HepG2 (cell line): Measurements from ENCODE around the gene AGK. TPM values are rescaled to one million over a fixed set of nuclear protein-coding genes. Genes with fewer than 3 reads are reported as not detected.

Experiments used
- CBFB ChIP-seq: sonication (generic); formaldehyde crosslinking; IDR thresholded peaks from 2 replicates; pipeline ENCODE4 v1.4.0; 2020; ENCODE audit warnings: missing genetic modification reagents
- CBX5 ChIP-seq: sonication (generic); formaldehyde crosslinking; IDR thresholded peaks from 2 replicates; pipeline ENCODE4 v1.4.0; 2020; ENCODE audit warnings: missing genetic modification reagents, borderline replicate concordance
- FOXM1 ChIP-seq: sonication (generic); formaldehyde crosslinking; IDR thresholded peaks from 2 replicates; pipeline ENCODE4 v1.5.0; 2020; ENCODE audit warnings: missing genetic modification reagents
- FOXO1 ChIP-seq: sonication (generic); formaldehyde crosslinking; IDR thresholded peaks from 2 replicates; pipeline ENCODE4 v1.4.0; 2020; ENCODE audit warnings: missing genetic modification reagents
- GFI1 ChIP-seq: sonication (generic); formaldehyde crosslinking; IDR thresholded peaks from 2 replicates; pipeline ENCODE4 v1.5.0; 2020; ENCODE audit warnings: missing genetic modification reagents, mild to moderate bottlenecking, borderline replicate concordance
- JUN ChIP-seq: sonication (generic); formaldehyde crosslinking; IDR thresholded peaks from 2 replicates; pipeline ENCODE4 v1.4.0; 2020; ENCODE audit warnings: mild to moderate bottlenecking, missing genetic modification reagents
- NFYC ChIP-seq: IDR thresholded peaks from 2 replicates; pipeline ENCODE4 v1.6.1; 2016; ENCODE audit warnings: missing genetic modification reagents, missing compliant biosample characterization
- POGZ ChIP-seq: sonication (generic); formaldehyde crosslinking; IDR thresholded peaks from 2 replicates; pipeline ENCODE4 v1.4.0; 2020; ENCODE audit warnings: mild to moderate bottlenecking, missing genetic modification reagents
- POLR2AphosphoS2 ChIP-seq: IDR thresholded peaks from 2 replicates; pipeline ENCODE4 v1.6.1; 2011; ENCODE audit warnings: low read depth, low read length, improper control_type of control experiment
- SRY ChIP-seq: sonication (generic); formaldehyde crosslinking; IDR thresholded peaks from 2 replicates; pipeline ENCODE4 v1.8.0; 2022; ENCODE audit warnings: mild to moderate bottlenecking, missing genetic modification reagents
- TCF7L2 ChIP-seq: IDR thresholded peaks from 2 replicates; pipeline ENCODE4 v1.6.1; 2011; ENCODE audit warnings: mild to moderate bottlenecking, low read depth, low read length, moderate library complexity
- ZFY ChIP-seq: sonication (generic); formaldehyde crosslinking; IDR thresholded peaks from 2 replicates; pipeline ENCODE4 v1.4.0; 2020; ENCODE audit warnings: missing genetic modification reagents
- ZNF354B ChIP-seq: sonication (generic); formaldehyde crosslinking; IDR thresholded peaks from 2 replicates; pipeline ENCODE4 v1.8.0; 2022; ENCODE audit warnings: mild to moderate bottlenecking, missing genetic modification reagents
- ZNF678 ChIP-seq: sonication (generic); formaldehyde crosslinking; IDR thresholded peaks from 2 replicates; pipeline ENCODE4 v1.4.0; 2020; ENCODE audit warnings: mild to moderate bottlenecking, missing genetic modification reagents
- ZNF891 ChIP-seq: sonication (generic); formaldehyde crosslinking; IDR thresholded peaks from 2 replicates; pipeline ENCODE4 v1.5.0; 2020; ENCODE audit warnings: mild to moderate bottlenecking, missing genetic modification reagents
- polyA plus RNA-seq, 8 experiments: library from polyadenylated mRNA; depleted of rRNA in 3 of 8; stranded (reverse) in 7 of 8; unstranded in 1 of 8; fragments of >200 nt; fragmentation: Illumina TruSeq in 4 of 8; extraction: Trizol in 4 of 8; gene quantifications; 2 replicates each; pipeline versions ENCODE4 v1.2.1 to v1.2.3, GENCODE V29; 2011 to 2016; ENCODE audit warnings: low read depth in 4 of 8, missing spikeins in 1 of 8, mixed read lengths in 1 of 8; ENCODE audit not compliant: insufficient read depth in 1 of 8
- total RNA-seq, 5 experiments: library from RNA; depleted of rRNA; stranded (reverse); fragments of >200 nt; fragmentation: Illumina TruSeq; extraction: Trizol; gene quantifications; 2 replicates each; pipeline ENCODE4 v1.2.3, GENCODE V29; 2016; ENCODE audit warnings: low read depth in 1 of 5
- TF ChIP-seq, protein P1 (sequence below): sonication (generic); formaldehyde crosslinking; IDR thresholded peaks from 2 replicates; pipeline ENCODE4 v1.4.0; 2020; ENCODE audit warnings: missing genetic modification reagents, borderline replicate concordance
- TF ChIP-seq, protein P2 (sequence below): sonication (generic); formaldehyde crosslinking; IDR thresholded peaks from 2 replicates; pipeline ENCODE4 v1.4.0; 2020; ENCODE audit warnings: missing genetic modification reagents, mild to moderate bottlenecking, borderline replicate concordance
- TF ChIP-seq, protein P3 (sequence below): sonication (generic); formaldehyde crosslinking; IDR thresholded peaks from 2 replicates; pipeline ENCODE4 v1.8.0; 2022; ENCODE audit warnings: missing genetic modification reagents, mild to moderate bottlenecking, inconsistent platforms, borderline replicate concordance
- TF ChIP-seq, protein P4 (sequence below): IDR thresholded peaks from 2 replicates; pipeline ENCODE4 v1.6.1; 2016; ENCODE audit warnings: low read depth
- TF ChIP-seq, protein P5 (sequence below): sonication (generic); formaldehyde crosslinking; IDR thresholded peaks from 2 replicates; pipeline ENCODE4 v1.8.1; 2023; ENCODE audit warnings: missing genetic modification reagents, inconsistent platforms, borderline replicate concordance
- TF ChIP-seq, protein P6 (sequence below): sonication (generic); formaldehyde crosslinking; IDR thresholded peaks from 2 replicates; pipeline ENCODE4 v1.4.0; 2020; ENCODE audit warnings: mild to moderate bottlenecking, missing genetic modification reagents

The AGK gene
- total and polyA plus RNA-seq, 2 of the 13 experiments (the other 11 are each of a cell fraction or from before 2014, with no cell fraction given) = 23.7 to 30.1 TPM

DNA sequence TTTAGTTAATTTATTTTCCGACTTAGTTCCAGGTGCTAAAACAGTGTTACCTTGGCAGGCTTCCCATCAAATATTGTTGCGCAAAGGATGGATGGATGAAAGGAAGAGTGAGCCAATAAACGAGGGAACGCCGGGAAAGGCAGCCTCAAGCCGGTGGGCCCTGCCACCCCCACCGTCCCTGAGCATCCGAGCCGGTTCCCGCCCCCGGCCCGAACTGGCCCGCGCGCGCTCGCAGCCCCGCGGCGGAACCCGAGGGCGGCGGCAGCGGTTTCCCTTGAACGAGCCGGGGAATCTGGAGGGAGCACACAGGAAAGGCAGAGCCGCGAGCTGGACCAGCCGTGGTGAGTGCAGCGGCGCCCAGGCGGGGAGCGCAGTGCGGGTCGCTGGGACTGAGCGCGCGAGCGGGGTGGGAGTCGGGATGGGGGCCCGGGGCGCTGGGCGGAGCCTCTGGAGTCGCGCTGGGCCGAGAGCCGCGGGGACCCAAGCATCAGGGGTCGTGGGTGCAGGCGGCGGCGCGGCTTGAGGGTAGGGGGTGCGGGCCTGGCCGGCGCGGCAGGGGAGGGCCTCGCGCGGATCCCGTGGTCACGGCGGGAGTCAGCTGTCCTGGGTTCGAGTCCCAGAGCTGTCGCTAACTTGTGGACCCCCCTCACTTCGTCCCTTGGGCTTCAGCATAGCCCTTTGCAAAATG lies at the start of gene AGK (continued):
- TF ChIP-seq, protein P1, sequence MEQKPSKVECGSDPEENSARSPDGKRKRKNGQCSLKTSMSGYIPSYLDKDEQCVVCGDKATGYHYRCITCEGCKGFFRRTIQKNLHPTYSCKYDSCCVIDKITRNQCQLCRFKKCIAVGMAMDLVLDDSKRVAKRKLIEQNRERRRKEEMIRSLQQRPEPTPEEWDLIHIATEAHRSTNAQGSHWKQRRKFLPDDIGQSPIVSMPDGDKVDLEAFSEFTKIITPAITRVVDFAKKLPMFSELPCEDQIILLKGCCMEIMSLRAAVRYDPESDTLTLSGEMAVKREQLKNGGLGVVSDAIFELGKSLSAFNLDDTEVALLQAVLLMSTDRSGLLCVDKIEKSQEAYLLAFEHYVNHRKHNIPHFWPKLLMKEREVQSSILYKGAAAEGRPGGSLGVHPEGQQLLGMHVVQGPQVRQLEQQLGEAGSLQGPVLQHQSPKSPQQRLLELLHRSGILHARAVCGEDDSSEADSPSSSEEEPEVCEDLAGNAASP = peak; percentile 52; the same call in 1 of the 2 replicates
- TF ChIP-seq, protein P2, sequence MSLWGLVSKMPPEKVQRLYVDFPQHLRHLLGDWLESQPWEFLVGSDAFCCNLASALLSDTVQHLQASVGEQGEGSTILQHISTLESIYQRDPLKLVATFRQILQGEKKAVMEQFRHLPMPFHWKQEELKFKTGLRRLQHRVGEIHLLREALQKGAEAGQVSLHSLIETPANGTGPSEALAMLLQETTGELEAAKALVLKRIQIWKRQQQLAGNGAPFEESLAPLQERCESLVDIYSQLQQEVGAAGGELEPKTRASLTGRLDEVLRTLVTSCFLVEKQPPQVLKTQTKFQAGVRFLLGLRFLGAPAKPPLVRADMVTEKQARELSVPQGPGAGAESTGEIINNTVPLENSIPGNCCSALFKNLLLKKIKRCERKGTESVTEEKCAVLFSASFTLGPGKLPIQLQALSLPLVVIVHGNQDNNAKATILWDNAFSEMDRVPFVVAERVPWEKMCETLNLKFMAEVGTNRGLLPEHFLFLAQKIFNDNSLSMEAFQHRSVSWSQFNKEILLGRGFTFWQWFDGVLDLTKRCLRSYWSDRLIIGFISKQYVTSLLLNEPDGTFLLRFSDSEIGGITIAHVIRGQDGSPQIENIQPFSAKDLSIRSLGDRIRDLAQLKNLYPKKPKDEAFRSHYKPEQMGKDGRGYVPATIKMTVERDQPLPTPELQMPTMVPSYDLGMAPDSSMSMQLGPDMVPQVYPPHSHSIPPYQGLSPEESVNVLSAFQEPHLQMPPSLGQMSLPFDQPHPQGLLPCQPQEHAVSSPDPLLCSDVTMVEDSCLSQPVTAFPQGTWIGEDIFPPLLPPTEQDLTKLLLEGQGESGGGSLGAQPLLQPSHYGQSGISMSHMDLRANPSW = no peak
- TF ChIP-seq POGZ (CRISPR knock-in tag) (peak; percentile 100), ZFY (CRISPR knock-in tag) (peak; percentile 97), ZNF891 (CRISPR knock-in tag) (no peak; the same call in 1 of the 2 replicates), SRY (peak; percentile 63; the same call in 1 of the 2 replicates), POLR2AphosphoS2 (no peak), FOXM1 (no peak), CBX5 (CRISPR knock-in tag) (peak; percentile 68; the same call in 1 of the 2 replicates), ZNF678 (no peak), JUN (CRISPR knock-in tag) (no peak), CBFB (peak; percentile 81; the same call in 1 of the 2 replicates), FOXO1 (no peak), NFYC (CRISPR knock-in tag) (no peak), ZNF354B (CRISPR knock-in tag) (no peak), GFI1 (CRISPR knock-in tag) (0 out of 2 replicates have a peak, but pooled peaks have one; percentile 64), TCF7L2 (no peak)
- TF ChIP-seq, protein P3, sequence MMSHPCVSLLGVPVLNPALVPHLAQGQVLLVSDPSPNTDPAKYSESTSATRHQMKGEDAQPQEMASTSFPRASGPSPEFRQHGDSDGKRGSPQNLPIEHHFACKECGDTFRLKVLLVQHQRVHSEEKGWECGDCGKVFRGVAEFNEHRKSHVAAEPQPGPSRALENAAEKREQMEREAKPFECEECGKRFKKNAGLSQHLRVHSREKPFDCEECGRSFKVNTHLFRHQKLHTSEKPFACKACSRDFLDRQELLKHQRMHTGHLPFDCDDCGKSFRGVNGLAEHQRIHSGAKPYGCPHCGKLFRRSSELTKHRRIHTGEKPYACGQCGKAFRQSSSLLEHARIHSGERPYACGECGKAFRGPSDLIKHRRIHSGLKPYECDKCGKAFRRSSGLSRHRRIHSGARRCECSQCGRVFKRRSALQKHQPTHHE (CRISPR knock-in tag) = peak; percentile 77; the same call in 1 of the 2 replicates
- TF ChIP-seq, protein P4, sequence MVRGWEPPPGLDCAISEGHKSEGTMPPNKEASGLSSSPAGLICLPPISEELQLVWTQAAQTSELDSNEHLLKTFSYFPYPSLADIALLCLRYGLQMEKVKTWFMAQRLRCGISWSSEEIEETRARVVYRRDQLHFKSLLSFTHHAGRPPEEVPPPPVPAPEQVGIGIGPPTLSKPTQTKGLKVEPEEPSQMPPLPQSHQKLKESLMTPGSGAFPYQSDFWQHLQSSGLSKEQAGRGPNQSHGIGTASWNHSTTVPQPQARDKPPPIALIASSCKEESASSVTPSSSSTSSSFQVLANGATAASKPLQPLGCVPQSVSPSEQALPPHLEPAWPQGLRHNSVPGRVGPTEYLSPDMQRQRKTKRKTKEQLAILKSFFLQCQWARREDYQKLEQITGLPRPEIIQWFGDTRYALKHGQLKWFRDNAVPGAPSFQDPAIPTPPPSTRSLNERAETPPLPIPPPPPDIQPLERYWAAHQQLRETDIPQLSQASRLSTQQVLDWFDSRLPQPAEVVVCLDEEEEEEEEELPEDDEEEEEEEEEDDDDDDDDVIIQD (CRISPR knock-in tag) = peak; percentile 69; the same call in 1 of the 2 replicates
- TF ChIP-seq, protein P5, sequence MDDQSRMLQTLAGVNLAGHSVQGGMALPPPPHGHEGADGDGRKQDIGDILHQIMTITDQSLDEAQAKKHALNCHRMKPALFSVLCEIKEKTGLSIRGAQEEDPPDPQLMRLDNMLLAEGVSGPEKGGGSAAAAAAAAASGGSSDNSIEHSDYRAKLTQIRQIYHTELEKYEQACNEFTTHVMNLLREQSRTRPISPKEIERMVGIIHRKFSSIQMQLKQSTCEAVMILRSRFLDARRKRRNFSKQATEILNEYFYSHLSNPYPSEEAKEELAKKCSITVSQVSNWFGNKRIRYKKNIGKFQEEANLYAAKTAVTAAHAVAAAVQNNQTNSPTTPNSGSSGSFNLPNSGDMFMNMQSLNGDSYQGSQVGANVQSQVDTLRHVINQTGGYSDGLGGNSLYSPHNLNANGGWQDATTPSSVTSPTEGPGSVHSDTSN = no peak
- TF ChIP-seq, protein P6, sequence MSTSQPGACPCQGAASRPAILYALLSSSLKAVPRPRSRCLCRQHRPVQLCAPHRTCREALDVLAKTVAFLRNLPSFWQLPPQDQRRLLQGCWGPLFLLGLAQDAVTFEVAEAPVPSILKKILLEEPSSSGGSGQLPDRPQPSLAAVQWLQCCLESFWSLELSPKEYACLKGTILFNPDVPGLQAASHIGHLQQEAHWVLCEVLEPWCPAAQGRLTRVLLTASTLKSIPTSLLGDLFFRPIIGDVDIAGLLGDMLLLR (CRISPR knock-in tag) = 0 out of 2 replicates have a peak, but pooled peaks have one; percentile 52
